PC-9 (cell line): ENCODE results near the gene ARL11. TPM values are rescaled to one million over a fixed set of nuclear protein-coding genes. Genes with fewer than 3 reads are reported as not detected.

ENCODE experiments used
- BruUV-seq: library from RNA; stranded (reverse); fragments of 400-500 nt; replicated peaks from 2 replicates; lab custom pipeline; 2021; lab: Mats Ljungman, UMichigan
- CTCF ChIA-PET: fragments of 300-600 bp; sonication (Branson Sonifier 250); formaldehyde crosslinking; loops from one replicate; lab custom pipeline; 2022; ENCODE audit warnings: antibody characterized with exemption; lab: Charles Lee
- POLR2A ChIA-PET: fragments of 300-600 bp; sonication (Branson Sonifier 250); formaldehyde crosslinking; loops from one replicate; lab custom pipeline; 2022; ENCODE audit warnings: antibody characterized with exemption; ENCODE audit not compliant: unreplicated experiment; lab: Charles Lee
- DNase-seq, 2 experiments: peaks; one replicate each; pipeline versions ENCODE4 v3.0.0 to v3.0.0-alpha.2; 2015 to 2022; ENCODE audit warnings: mixed read lengths in 1 of 2
- H2AFZ ChIP-seq: fragments of 200-600 bp; sonication (generic); 2 replicates; pipeline ENCODE4 v1.8.1; 2017; ENCODE audit warnings: antibody characterized with exemption
- H3F3A ChIP-seq: fragments of 200-600 bp; sonication (generic); 2 replicates; pipeline ENCODE4 v1.8.1; 2017; ENCODE audit warnings: antibody characterized with exemption, mild to moderate bottlenecking, low read depth; ENCODE audit not compliant: insufficient read depth
- H3K27ac ChIP-seq: fragments of 200-600 bp; sonication (generic); 2 replicates; pipeline ENCODE4 v1.6.1; 2016; ENCODE audit warnings: mixed run types
- H3K27me3 ChIP-seq: fragments of 200-600 bp; sonication (generic); 2 replicates; pipeline ENCODE4 v1.6.1; 2016; ENCODE audit warnings: low read depth, mixed run types; ENCODE audit not compliant: insufficient read depth
- H3K36me3 ChIP-seq: fragments of 200-600 bp; sonication (generic); 2 replicates; pipeline ENCODE4 v1.6.1; 2016; ENCODE audit warnings: low read depth, mixed run types
- H3K4me1 ChIP-seq: fragments of 200-600 bp; sonication (generic); replicated peaks from 2 replicates; pipeline ENCODE4 v1.6.1; 2016; ENCODE audit warnings: mixed run types; ENCODE audit not compliant: insufficient read depth
- H3K4me2 ChIP-seq: fragments of 200-600 bp; sonication (generic); 2 replicates; pipeline ENCODE4 v1.6.1; 2017; ENCODE audit warnings: mixed run types
- H3K4me3 ChIP-seq: fragments of 200-600 bp; sonication (generic); 2 replicates; pipeline ENCODE4 v1.6.1; 2016; ENCODE audit warnings: mixed run types
- H3K79me2 ChIP-seq: fragments of 200-600 bp; sonication (generic); 2 replicates; pipeline ENCODE4 v1.6.1; 2017; ENCODE audit warnings: low read depth, mixed run types
- H3K9me2 ChIP-seq: fragments of 200-600 bp; sonication (generic); 2 replicates; pipeline ENCODE4 v1.8.1; 2017; ENCODE audit warnings: mild to moderate bottlenecking; ENCODE audit not compliant: insufficient read depth
- H3K9me3 ChIP-seq: fragments of 200-600 bp; sonication (generic); 2 replicates; pipeline ENCODE4 v1.8.1; 2016; ENCODE audit warnings: low read depth; ENCODE audit not compliant: insufficient read depth
- H4K20me1 ChIP-seq: fragments of 200-600 bp; sonication (generic); 2 replicates; pipeline ENCODE4 v1.8.1; 2017; ENCODE audit not compliant: insufficient read depth
- EZH2 ChIP-seq: fragments of 200-600 bp; sonication (generic); IDR thresholded peaks from 2 replicates; pipeline ENCODE4 v1.8.0; 2017; ENCODE audit warnings: antibody characterized with exemption, low read depth
- intact Hi-C: fragments of 100-400 bp; cut with micrococcal nuclease; formaldehyde crosslinking; loops from one replicate; pipeline ENCODE4 v1.10.0; 2022; ENCODE audit not compliant: unreplicated experiment
- total RNA-seq: library from RNA; stranded (reverse); gene quantifications from 2 replicates; pipeline ENCODE4 v1.2.3, GENCODE V29; 2021
- TF ChIP-seq, protein P1 (sequence below): fragments of 200-600 bp; sonication (generic); conservative IDR thresholded peaks from 2 replicates; pipeline ENCODE4 v1.6.1; 2017; ENCODE audit warnings: mixed run types, antibody characterized with exemption, mild to moderate bottlenecking, moderate library complexity

ARL11 gene
- total RNA-seq, 1 experiment from 2014 or later, result 3.7 TPM

DNA sequence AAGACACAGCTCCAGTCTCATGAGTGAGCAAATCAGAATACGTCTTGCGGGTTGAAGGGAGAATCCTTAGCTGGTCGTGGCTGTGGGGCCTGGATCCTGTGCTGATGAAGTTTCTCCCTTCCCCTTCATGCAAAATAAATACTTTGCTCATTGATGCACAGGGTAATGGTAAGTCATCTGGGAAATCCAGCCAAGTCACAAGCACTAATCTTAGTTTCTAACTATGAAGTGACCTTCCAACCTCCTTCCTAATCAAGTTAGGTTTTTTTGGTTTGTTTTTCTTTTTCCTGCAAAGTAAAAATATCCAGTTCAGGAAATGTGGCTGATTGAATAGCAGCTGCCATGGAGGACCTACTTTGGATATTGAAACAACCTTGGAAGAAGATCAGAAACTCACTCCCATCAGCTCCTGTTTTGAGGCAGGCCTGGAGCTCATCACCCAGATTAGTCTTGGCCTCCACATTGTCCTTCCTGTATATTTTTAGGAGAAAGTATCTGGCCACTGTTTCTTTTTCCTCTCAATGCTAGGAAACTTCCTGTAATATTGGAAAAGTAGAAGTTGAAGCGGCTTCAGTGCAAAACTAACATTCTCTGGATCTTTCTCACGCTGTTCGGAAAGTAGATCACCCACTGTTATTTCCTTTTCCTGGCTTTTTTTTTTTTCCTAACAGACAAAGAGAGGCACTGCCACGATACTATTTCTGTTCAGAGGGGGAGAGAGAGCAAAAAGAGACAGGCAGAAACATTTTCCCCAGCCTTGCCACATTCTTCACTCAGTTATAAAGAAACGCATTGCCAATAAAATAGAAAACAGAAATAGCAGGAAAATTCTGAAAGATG, 12.3 kb upstream of the ARL11 start:
- no peak for DNase-seq
- no peaks in the 10 kb centered on the region for H4K20me1 ChIP-seq
- H3K4me2 ChIP-seq, result no peak overlapping the region
- POLR2A ChIA-PET, result no interaction called here
- H3K9me2 ChIP-seq, result no peaks in the 10 kb centered on the region
- no peaks in the 10 kb centered on the region for H3K4me1 ChIP-seq
- no peaks in the 10 kb centered on the region; the same call in 1 of the 2 replicates for H3F3A ChIP-seq
- H3K36me3 ChIP-seq, result no peaks in the 10 kb centered on the region
- CTCF ChIA-PET, result no interaction called here
- TF ChIP-seq, protein P1, sequence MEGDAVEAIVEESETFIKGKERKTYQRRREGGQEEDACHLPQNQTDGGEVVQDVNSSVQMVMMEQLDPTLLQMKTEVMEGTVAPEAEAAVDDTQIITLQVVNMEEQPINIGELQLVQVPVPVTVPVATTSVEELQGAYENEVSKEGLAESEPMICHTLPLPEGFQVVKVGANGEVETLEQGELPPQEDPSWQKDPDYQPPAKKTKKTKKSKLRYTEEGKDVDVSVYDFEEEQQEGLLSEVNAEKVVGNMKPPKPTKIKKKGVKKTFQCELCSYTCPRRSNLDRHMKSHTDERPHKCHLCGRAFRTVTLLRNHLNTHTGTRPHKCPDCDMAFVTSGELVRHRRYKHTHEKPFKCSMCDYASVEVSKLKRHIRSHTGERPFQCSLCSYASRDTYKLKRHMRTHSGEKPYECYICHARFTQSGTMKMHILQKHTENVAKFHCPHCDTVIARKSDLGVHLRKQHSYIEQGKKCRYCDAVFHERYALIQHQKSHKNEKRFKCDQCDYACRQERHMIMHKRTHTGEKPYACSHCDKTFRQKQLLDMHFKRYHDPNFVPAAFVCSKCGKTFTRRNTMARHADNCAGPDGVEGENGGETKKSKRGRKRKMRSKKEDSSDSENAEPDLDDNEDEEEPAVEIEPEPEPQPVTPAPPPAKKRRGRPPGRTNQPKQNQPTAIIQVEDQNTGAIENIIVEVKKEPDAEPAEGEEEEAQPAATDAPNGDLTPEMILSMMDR, result no peak
- TF ChIP-seq EZH2, result no peak
- intact Hi-C loops, result no loop called here
- no peaks in the 10 kb centered on the region for H3K27me3 ChIP-seq
- no peaks in the 10 kb centered on the region for H3K79me2 ChIP-seq
- no peak overlapping the region for H3K27ac ChIP-seq
- no peak overlapping the region for H3K4me3 ChIP-seq
- no TSS peak for BruUV-seq
- no peaks in the 10 kb centered on the region for H3K9me3 ChIP-seq
- H2AFZ ChIP-seq, result no peak overlapping the region

DNA sequence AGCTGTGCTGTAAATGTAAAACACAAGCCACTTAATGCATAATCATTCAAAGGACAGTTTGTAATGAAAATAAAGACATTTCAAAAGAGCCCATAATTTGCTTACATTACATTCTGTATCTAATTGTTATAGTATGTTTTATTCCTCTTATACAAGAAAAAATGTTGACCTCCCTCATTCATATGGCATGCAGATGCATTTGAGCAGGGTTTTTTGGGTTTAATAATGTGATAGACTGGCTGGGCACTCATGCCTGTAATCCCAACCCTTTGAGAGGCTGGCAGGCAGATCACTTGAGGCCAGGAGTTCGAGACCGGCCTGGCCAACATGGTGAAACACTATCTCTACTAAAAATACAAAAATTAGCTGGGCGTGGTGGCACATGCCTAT, 11.6 kb upstream of the ARL11 start:
- H3K4me3 ChIP-seq, result no peak overlapping the region
- H3K9me3 ChIP-seq, result no peaks in the 10 kb centered on the region
- no peak overlapping the region for H3K27ac ChIP-seq
- TF ChIP-seq, protein P1, result no peak
- TF ChIP-seq EZH2, result no peak
- no peak overlapping the region for H3K4me2 ChIP-seq
- no peaks in the 10 kb centered on the region for H3K9me2 ChIP-seq
- no peak overlapping the region for H2AFZ ChIP-seq
- H4K20me1 ChIP-seq, result no peaks in the 10 kb centered on the region
- ChIA-PET POLR2A (interaction anchor here (0.8 kb wide), 1 partner anchor 175 kb away, joined by 5 read pairs; no protein-coding TSS in a partner anchor), CTCF (interaction anchor here (0.6 kb wide), 1 partner anchor 322 kb away, joined by 3 read pairs; no protein-coding TSS in a partner anchor)
- no peaks in the 10 kb centered on the region for H3K36me3 ChIP-seq
- H3F3A ChIP-seq, result no peaks in the 10 kb centered on the region; the same call in 1 of the 2 replicates
- no peaks in the 10 kb centered on the region for H3K79me2 ChIP-seq
- no peaks in the 10 kb centered on the region for H3K27me3 ChIP-seq
- intact Hi-C loops, result no loop called here
- H3K4me1 ChIP-seq, result no peaks in the 10 kb centered on the region
- no TSS peak for BruUV-seq
- no peak for DNase-seq

GRCh38 chr13:49620170-49620621, 8.1 kb upstream of the ARL11 start:
- Histone ChIP-seq H3K79me2 (no peaks in the 10 kb centered on the region), H3K4me3 (no peak overlapping the region), H3K4me2 (no peak overlapping the region), H3K4me1 (peaks cover 3% of the 10 kb centered on the region), H3K9me3 (no peaks in the 10 kb centered on the region), H2AFZ (no peak overlapping the region), H3K9me2 (no peaks in the 10 kb centered on the region), H3F3A (no peaks in the 10 kb centered on the region), H3K36me3 (no peaks in the 10 kb centered on the region), H3K27me3 (no peaks in the 10 kb centered on the region), H4K20me1 (no peaks in the 10 kb centered on the region), H3K27ac (no peak overlapping the region)
- no TSS peak for BruUV-seq
- DNase-seq, result no peak
- ChIA-PET CTCF (no interaction called here), POLR2A (no interaction called here)
- TF ChIP-seq, protein P1, result no peak
- no peak for TF ChIP-seq EZH2
- intact Hi-C loops, result no loop called here
